ENCODE results near the gene PTPRN2. TPM values are rescaled to one million over a fixed set of nuclear protein-coding genes. Genes with fewer than 3 reads are reported as not detected.

Gene PTPRN2
- total RNA-seq, 2 donors from 2014 or later = 26.1 to 55.5 TPM

DNA sequence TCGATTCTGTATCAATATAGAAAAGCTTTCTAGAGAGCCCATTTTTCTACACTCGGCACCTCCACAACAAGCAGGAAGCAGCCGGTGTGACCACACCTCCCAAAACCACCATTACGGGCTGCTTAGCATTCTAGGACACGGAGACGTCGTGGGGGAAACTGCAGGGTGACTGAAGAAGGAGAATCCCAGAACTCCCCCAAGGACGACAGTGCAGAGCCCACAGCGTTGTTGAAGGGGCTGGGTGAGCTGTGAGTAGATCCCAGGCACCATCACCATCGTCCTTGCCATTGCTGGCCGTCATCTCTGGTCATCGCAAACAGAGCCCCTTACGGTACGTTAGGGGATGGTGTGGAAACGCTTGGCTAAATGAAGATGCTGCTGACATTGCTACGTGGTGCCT is 351.8 kb downstream of the PTPRN2 start:
- no peak for DNase-seq (ENCODE audit: low spot score)
- no peak for TF ChIP-seq POLR2A (IDR thresholded peaks at IDR 0.05)
- no peak for TF ChIP-seq POLR2AphosphoS5 (IDR thresholded peaks at IDR 0.05)
- TF ChIP-seq, protein P1, sequence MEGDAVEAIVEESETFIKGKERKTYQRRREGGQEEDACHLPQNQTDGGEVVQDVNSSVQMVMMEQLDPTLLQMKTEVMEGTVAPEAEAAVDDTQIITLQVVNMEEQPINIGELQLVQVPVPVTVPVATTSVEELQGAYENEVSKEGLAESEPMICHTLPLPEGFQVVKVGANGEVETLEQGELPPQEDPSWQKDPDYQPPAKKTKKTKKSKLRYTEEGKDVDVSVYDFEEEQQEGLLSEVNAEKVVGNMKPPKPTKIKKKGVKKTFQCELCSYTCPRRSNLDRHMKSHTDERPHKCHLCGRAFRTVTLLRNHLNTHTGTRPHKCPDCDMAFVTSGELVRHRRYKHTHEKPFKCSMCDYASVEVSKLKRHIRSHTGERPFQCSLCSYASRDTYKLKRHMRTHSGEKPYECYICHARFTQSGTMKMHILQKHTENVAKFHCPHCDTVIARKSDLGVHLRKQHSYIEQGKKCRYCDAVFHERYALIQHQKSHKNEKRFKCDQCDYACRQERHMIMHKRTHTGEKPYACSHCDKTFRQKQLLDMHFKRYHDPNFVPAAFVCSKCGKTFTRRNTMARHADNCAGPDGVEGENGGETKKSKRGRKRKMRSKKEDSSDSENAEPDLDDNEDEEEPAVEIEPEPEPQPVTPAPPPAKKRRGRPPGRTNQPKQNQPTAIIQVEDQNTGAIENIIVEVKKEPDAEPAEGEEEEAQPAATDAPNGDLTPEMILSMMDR (IDR thresholded peaks at IDR 0.05) = no peak
- no peak overlapping the region for H3K4me3 ChIP-seq
- H3K4me1 ChIP-seq (replicated peaks) = no peaks in the 10 kb centered on the region
- H3K9me3 ChIP-seq = no peaks in the 10 kb centered on the region
- no peaks in the 10 kb centered on the region for H3K27me3 ChIP-seq (replicated peaks; ENCODE audit: insufficient read depth)
- no peak overlapping the region for H3K27ac ChIP-seq
- intact Hi-C loops (cut with DNase I) = no loop called here
- no peaks in the 10 kb centered on the region for H3K36me3 ChIP-seq
- WGBS = 82% methylated on average over 16 of the region's 16 CpGs

DNA sequence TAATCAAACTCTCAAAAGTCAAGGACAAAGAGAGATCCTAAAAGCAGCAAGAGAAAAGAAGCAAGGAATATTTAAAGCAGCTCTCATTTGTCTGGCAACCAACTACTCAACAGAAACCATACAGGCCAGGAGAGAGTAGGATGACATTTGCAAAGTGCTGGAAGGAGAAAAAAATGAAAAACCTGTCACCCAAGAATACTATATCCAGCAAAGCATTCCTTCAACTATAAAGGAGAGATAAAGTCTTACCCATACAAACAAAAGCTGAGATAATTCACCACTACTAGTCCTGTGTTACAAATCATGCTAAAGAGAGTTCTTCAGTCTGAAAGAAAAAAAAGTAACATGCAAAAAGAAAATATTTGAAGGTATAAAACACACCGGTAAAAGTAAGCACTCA is 357.7 kb downstream of the PTPRN2 start:
- Histone ChIP-seq H3K4me3 (no peak overlapping the region), H3K27ac (no peak overlapping the region), H3K9me3 (no peaks in the 10 kb centered on the region), H3K27me3 (replicated peaks; ENCODE audit: insufficient read depth) (no peaks in the 10 kb centered on the region), H3K36me3 (no peaks in the 10 kb centered on the region), H3K4me1 (replicated peaks) (no peaks in the 10 kb centered on the region)
- no peak for TF ChIP-seq POLR2AphosphoS5 (IDR thresholded peaks at IDR 0.05)
- TF ChIP-seq, protein P1 (IDR thresholded peaks at IDR 0.05) = no peak
- no peak for TF ChIP-seq POLR2A (IDR thresholded peaks at IDR 0.05)
- intact Hi-C loops (cut with DNase I) = no loop called here
- DNase-seq (ENCODE audit: low spot score) = no peak
- whole genome bisulfite sequencing = 100% methylated on average over 1 of the region's 1 CpG

DNA sequence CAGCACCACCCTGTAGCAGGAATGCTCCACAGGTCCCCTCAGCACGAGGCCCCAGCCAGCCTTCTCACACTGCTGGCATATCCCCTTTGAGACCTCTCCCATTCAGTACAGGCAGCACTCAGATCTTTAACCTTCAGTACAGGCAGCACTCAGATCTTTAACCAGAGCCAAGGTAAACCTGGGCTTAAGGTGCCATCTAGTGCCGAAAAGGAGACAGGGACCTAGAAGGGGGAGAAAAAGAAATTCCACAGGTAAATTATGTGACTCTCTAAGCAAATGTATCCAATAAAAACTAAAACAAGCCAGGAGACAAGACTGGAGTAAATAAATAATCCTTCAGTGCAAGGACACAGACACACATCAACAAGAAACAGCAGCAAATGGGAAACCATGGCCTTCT is 358.6 kb downstream of the PTPRN2 start:
- Histone ChIP-seq H3K27ac (no peak overlapping the region), H3K4me1 (replicated peaks) (no peaks in the 10 kb centered on the region), H3K9me3 (no peaks in the 10 kb centered on the region), H3K27me3 (replicated peaks; ENCODE audit: insufficient read depth) (no peaks in the 10 kb centered on the region), H3K36me3 (no peaks in the 10 kb centered on the region), H3K4me3 (no peak overlapping the region)
- intact Hi-C loops (cut with DNase I) = no loop called here
- DNase-seq (ENCODE audit: low spot score) = no peak
- TF ChIP-seq POLR2AphosphoS5 (IDR thresholded peaks at IDR 0.05) = no peak
- TF ChIP-seq POLR2A (IDR thresholded peaks at IDR 0.05) = no peak
- TF ChIP-seq, protein P1 (IDR thresholded peaks at IDR 0.05) = no peak
- WGBS = 39% methylated on average over 2 of the region's 2 CpGs

DNA sequence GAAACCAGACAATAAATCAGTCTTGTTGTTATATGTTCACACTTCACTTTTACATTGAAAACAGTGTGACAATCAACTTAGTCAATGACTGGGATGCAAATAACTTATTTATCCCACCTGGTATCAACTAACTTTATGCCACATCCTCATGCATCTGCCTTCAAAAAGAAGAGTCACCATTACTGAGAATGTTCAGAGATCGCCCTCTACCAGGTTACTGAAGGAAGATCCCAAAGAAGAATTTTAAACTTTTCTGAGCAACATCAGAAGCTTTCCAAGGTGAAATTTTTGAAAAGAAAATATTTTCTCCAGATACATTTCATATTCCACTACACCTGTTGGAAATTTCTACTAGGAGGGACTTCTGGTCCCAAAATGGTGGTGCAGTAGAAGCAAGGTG is 359.5 kb downstream of the PTPRN2 start:
- 93% methylated on average over 1 of the region's 1 CpG for WGBS
- TF ChIP-seq POLR2AphosphoS5 (IDR thresholded peaks at IDR 0.05) (no peak), POLR2A (IDR thresholded peaks at IDR 0.05) (no peak)
- TF ChIP-seq, protein P1 (IDR thresholded peaks at IDR 0.05) = no peak
- DNase-seq (ENCODE audit: low spot score) = no peak

DNA sequence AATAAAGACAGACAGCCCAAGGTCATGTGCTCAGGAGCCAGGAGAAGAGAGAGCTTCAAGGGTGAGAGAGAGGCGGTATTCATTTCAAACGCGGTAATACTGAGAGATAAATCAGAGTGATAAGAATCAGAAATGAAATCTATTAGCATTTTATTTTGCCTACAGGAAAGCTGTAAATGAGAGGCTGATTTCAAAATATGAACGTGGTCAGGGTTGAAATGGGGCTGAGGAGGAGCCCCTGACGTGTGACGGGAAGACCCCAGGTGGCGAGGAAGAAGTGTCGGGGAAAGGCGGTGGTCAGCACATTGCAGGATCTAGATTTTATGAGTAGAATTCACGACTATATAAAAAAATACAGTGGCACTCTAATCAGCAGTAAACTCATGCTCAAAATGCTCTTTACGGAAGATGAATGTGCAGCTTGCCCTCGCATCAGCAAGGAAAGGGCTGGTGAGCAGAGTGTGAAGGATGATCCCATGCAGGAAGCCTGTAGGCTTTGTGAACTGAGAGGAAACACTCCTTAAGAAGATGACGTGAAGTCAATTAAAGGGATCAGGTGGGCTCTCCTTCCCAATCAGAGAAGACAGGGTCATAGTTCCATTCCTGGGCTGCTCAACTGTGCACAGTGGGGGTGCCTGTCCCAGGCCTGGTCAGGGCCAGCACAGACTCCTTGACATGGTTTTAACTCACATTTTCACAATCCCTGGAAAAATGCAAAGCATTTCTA is 360.2 kb downstream of the PTPRN2 start:
- Histone ChIP-seq H3K27me3 (replicated peaks; ENCODE audit: insufficient read depth) (no peaks in the 10 kb centered on the region), H3K9me3 (no peaks in the 10 kb centered on the region), H3K36me3 (no peaks in the 10 kb centered on the region), H3K4me1 (replicated peaks) (no peaks in the 10 kb centered on the region), H3K4me3 (no peak overlapping the region), H3K27ac (no peak overlapping the region)
- WGBS = 60% methylated on average over 12 of the region's 13 CpGs
- intact Hi-C loops (cut with DNase I) = no loop called here
- DNase-seq (ENCODE audit: low spot score) = no peak
- TF ChIP-seq, protein P1 (IDR thresholded peaks at IDR 0.05) = no peak
- TF ChIP-seq POLR2AphosphoS5 (IDR thresholded peaks at IDR 0.05) (no peak), POLR2A (IDR thresholded peaks at IDR 0.05) (no peak)

More for the DNA sequence above, 359.5 kb downstream of the PTPRN2 start:
- H3K27me3 ChIP-seq (replicated peaks; ENCODE audit: insufficient read depth) = no peaks in the 10 kb centered on the region
- H3K27ac ChIP-seq = no peak overlapping the region
- intact Hi-C loops (cut with DNase I) = no loop called here
- H3K4me1 ChIP-seq (replicated peaks) = no peaks in the 10 kb centered on the region
- H3K36me3 ChIP-seq = no peaks in the 10 kb centered on the region
- H3K9me3 ChIP-seq = no peaks in the 10 kb centered on the region
- no peak overlapping the region for H3K4me3 ChIP-seq
